Activated T-cell treated with anti-CD3 and anti-CD28 coated beads for 4 hours (primary cell): ENCODE measurements around the gene SCAMP2.
"Not testable (repeated sequence)": the region's sequence is repeated elsewhere in the genome, so short reads cannot be mapped to it uniquely, and the experiment has no call there.

Experiments used
- DNase-seq: peaks from one replicate; pipeline ENCODE4 v3.0.0-alpha.2; 2020

SCAMP2 gene, protein sequence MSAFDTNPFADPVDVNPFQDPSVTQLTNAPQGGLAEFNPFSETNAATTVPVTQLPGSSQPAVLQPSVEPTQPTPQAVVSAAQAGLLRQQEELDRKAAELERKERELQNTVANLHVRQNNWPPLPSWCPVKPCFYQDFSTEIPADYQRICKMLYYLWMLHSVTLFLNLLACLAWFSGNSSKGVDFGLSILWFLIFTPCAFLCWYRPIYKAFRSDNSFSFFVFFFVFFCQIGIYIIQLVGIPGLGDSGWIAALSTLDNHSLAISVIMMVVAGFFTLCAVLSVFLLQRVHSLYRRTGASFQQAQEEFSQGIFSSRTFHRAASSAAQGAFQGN

DNA sequence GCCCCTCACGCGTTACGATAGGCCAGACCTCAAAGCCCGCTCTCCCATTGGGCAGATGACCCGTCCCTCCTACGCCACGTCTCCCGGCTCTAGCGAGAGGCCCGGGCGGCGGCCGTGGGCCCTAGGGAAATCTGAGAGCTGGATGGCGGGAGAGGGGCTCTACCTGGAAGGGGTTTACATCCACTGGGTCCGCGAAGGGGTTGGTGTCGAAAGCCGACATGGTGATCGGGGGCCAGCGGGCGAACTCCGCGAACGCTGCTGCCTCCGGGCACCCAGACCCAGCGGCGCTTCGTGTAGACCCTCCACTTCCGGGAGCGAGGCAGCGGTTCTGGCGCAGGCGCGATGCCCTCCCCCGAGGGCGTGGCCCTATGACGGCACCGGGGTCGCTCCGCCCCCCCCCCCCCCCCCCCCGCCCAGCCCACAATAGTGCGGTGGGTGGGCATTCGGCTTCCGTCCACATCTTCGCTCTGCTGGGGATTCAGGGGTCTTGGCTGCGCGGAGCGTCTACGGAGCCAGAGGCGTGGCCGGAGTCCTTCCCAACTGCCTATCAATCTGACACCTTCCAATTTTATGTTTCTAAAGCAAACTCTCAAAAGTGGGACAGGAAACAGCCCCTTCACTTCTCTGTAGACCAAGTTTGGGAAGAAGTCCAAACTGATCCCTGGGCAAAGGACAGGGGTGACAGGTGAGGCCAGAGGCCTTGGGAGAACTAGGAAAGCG, at the start of gene SCAMP2:
SCAMP2 (minus strand) TSS at position 330 of the 720 bp plus-strand sequence; CDS start at position 220, 110 bp downstream.
- peak; percentile 79 for DNase-seq

DNA sequence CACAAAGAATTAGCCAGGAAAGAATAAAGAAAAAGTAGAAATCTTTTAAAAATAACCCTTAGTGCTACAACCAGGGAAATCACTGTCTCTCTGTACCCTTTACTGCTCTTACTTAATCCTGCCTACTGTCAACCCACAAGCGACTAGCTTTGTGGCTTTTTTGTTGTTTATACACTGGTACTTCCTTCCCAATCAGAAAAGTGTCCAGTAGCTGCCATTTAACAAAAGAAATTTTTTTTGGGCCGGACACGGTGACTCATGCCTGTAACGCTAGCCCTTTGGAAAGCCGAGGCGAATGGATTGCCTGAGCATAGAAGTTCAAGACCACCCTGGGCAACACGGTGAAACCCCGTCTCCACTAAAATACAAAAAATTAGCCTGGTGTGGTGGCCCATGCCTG, 47.3 kb upstream of the SCAMP2 start:
- DNase-seq = no peak

DNA sequence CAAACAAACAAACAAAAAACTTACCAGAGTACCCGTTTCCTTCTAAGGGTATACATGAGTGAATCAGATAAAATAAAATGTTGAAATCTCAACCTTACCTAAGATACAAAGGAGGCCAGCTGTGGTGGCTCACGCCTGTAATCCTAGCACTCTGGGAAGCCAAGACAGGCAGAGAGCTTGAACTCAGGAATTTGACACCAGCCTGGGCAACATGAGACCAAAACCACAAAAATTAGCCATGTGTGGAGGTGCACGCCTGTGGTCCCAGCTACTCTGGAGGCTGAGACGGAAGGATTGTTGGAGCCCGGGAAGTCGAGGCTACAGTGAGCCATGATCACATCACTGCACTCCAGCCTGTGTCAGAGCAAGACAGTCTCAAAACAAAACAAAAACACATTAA, 44.5 kb upstream of the SCAMP2 start:
- DNase-seq = no peak

DNA sequence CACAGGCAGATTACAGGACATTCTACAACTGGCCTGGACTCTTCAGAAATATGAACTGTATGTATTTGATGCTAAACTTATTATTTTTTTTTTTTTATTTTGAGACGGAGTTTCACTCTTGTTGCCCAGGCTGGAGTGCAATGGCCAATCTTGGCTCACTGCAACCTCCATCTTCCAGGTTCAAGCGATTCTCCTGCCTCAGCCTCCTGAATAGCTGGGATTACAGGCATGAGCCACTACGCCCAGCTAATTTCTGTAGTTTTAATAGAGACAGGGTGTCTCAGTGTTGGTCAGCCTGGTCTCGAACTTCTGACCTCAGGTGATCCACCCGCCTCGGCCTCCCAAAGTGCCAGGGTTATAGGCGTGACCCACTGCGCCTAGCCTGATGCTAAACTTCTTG, 40.6 kb upstream of the SCAMP2 start:
- not testable (repeated sequence) for DNase-seq

DNA sequence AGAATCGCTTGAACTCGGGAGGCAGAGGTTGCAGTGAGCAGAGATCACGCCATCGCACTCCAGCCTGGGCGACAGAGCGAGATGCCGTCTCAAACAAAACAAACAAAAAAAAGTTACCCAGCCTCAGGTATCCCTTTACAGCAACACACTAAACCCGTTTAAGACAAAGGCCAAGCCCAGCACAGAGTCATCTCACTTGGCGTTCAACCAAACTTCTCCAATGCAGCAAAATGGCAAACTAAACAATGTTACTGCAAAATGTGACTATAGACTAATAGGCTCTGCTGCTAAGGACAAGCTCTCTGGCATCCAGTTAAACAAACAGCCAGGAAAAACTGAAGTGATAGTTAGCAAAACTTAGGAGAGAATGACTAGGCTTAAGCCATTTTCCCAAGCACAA, 39.9 kb upstream of the SCAMP2 start:
- DNase-seq = no peak

DNA sequence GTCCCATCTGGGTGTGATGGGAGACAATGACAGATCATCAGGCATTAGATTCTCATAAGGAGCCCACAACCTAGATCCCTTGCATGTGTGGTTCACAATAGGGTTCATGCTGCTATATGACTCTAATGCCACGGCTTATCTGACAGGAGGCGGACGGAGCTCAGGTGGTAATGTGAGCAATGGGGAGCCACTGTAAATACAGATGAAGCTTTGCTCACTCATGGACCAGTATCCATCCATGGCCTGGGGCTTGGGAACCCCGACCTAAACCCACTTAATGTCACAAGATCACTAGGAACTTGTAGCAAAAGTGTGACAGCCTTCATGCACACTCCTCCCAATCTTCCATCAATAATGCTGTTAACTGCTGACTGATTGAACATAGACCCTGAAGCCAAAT, 35.5 kb upstream of the SCAMP2 start:
- DNase-seq = no peak

DNA sequence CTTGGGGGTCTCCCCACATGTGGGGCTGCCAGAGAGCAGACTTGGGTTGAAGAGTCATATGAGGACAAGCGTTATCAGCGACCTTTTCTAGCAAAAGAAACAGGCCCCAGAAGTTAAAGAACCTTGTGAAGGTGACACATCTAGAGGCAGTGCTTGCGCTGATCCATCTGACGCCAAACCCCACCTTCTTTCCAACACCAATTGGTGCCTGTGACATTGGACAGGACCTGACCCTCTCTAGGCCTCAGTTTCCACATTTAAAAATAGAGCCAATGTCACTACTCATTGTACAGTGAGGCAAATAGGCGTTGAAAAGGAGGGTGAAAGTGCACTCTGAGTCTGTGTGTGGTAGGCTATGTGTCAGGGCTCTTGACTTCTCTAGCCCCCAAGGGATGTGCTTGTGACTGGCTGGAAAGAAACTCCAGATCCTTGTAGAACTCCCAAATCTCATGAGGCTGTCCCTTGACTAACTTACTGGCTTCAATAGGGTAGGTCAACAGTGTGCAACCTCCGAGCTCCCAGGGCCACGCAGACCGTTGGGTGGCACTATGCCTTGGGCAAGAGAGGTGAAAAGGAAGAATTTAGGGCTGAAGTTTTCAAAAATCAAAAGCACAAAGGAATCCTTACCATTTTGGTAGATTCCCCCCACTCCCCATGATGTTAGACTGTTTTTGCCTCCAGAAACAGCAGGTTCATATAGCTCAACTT, 34.2 kb upstream of the SCAMP2 start:
- DNase-seq = peak; percentile 7

DNA sequence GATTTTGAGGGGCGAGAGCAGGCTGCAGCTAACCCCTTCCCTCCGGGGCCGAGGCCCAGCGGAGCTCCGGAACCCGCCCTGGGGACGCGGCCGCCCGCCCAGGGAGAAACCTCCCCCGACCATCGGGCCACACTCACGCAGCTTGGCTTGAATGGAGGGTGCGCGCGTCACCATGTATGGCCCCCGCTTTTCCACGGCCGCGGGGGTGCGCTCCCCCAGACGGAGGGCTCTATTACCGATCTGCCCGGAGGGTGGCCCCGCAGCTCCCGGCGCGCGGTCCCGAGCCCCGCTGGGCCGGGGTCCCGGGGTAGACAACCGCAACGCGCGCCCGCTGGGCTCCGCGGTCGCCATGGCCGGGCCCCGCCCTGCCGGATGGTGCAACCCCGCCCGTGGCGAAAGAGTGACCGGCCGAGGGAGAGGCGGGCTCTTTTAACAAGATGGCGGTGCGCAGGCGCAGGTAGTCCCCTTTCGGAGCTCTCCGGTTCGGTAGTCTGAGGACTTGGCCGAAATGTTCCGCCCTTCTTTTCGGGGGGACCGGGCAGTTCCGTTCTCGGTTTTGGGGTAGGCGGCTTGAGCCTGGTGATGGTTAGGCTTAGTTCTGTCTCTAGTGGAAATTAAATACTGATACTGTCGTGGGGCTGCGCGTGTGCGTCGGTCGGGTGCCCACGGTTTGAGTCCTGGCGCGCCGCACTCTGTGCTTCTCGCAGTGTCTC, 33.4 kb upstream of the SCAMP2 start, which contains the start of gene FAM219B:
FAM219B (minus strand) TSS at position 402 of the 713 bp plus-strand sequence; CDS start at position 351, 51 bp downstream.
- DNase-seq = peak; percentile 56

DNA sequence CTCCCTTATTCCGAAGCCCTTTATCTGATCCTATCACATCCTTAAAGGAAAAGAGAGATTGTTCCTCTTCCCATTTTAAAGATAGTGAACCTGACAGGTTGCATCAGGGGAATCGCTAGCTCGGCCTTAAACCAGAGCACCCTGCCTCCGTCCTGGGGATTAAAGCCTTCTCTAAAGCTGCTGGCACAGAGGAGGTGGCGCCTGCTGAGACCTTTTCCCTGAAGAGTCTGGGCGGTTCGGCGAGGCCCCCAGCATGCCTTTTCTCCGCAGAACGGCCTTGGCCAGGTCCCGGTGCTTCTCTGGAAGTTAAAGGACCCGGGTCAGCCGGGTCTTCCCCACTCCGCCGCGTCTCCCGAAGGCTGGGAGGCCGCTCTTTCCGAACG, 32.9 kb upstream of the SCAMP2 start:
- DNase-seq = peak; percentile 11

DNA sequence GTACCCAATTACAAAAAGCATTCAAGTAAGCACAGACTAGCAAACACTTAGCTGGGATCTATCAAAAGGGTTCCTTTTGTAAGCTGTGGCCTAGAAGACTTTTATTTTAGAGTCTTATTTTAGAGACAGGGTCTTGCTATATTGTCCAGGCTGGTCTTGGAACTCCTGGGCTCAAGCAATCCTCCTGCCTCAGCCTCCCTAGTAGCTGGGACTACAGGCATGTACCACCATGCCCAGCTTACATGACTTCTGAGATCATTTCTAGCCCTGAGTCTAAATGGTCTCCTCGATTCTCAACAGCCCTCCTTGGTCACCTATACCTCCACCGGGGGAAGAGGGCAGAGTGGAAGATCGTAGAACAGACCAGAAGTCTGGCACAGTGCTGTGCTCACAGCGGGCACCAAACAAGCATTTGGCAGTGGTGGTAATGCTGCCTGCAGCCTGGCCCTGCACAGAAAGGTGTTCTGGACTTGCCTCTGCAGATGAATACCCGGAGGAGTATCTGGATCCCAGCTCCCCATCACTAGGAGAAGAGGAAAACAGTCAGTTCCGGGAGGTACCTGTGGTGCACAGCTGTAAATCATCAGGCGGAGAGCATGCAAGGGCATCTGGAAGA, 31.1 kb upstream of the SCAMP2 start:
- no peak for DNase-seq

DNA sequence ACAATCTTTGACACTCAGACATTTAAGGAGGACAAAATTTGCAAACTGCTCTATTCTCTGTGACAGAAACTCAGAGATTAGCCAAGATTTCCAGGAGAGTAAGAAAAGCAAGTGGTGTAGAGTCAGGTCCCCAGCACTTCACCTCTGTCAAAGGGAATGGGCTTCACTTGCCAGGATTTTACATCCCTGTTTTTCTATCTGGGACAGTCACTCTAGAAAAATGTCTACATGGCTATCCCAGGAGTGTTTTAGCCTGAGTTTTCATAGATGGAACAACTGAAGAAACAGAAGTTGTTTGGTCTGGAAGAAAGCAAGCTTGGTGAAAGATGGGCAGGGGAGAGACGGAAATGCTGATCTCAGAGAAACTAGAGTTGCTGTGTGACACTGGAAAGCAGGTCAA, 30.5 kb upstream of the SCAMP2 start:
- no peak for DNase-seq

DNA sequence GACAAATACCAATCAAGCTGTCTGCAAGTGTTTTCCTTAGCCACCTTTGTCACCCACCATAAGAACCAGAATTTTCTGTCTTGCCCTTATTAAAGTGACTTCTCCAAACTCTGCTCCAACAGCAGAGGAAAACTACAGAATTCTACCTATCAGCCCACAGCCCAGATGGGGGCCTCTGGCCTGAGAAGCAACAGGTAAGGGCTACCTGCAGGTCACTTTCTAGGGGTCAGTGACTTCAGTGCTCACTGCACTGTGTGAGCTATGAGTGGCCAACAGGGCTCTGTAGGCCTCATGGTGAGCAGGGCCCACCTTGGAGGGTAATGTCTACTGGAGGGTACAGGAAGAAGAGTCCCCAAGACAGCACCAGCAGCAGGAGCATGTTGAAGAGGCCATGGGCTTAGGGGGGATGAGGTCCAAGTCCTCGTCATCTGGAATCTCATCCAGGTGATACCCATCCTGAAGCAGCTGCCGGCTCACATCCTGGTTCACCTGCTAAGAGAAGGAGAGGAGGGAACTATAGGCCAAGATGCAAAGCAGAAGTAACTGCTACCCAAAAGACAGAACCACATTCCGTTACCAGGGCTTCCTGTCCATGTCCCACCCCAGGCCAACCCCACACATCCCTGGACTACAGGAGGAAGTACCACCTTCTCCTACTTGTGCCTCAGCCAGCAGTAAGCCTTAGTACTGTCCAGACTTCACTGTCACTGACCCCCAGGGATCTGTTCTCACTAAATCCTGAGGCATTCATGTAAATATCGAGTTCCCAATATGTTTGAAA, 29.3 kb upstream of the SCAMP2 start:
- no peak for DNase-seq

DNA sequence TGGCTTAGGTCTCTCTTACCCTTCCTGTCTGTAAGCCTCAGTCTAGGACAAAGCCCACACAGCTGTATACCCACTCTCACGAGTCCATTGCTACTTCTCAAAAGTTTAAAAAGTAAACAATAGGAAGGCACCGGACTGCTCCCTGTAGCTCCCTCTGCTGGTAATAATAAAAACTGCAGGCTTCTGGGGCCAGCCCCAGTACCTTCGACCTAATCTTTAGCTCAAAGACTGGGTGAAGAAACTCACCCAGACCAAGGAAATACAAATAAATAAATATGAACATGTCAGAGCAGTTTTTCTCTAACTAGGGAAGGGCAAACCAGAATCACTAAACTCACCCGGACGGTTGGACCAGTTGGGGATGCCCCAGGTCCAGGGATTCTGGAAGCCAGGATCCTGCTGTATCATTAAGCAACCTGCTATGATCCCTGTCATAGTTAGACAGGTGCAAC, 28.5 kb upstream of the SCAMP2 start:
- DNase-seq = peak; percentile 52

DNA sequence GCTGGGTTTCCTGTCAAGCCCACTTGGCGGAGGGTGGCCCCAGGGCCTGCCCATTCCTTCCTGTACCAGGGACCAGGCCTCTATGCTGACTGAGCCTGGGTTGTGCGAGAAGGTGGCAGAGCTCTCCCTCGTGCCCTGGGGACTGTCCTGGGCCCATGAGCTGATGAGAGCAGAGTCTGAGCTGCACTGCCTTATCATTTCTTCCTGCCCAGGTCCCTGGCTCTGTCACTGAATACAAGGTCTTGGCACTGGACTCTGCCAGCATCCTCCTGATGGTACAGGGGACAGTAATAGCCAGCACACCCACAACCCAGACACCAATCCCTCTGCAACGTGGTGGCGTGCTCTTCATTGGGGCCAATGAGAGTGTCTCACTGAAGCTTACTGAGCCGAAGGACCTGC, 24.1 kb upstream of the SCAMP2 start:
- DNase-seq = no peak

DNA sequence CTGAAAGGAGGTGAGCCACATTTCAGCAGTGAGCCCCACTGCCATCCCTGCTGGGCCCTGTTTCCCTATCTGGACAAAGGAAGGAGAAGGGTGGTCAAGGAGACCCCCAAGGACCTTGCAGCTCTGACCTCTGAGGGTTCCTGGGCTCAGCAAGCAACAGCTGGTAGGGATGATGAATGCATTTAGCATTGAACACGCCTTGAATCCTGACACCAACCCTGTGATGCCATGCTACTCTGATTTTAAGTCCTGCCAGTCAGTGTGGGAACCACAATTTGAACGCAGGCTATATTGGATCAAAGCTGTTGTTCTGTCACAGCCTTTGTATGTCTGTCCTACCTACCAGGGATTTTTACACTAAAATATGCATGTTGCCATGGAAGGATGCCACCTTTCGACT, 23.2 kb upstream of the SCAMP2 start:
- DNase-seq = no peak

DNA sequence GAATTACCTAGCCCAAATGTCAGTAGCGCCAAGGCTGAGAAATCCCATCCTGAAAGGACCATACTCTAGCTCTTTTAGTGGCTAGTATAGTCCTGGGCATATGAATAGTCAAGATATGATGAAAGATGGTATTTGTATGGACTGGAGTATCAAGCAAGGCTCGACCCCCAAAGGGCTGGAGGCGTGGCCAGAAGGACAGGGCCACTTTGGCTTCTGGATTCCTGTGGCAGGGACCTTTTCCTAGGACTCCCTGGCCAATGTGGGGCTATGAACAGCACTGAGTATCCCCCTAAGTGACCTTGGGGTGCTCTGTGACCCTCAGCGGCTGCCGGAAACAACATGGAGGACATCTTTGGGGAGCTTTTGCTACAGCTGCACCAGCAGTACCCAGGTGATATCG, 22.7 kb upstream of the SCAMP2 start:
- DNase-seq = no peak

DNA sequence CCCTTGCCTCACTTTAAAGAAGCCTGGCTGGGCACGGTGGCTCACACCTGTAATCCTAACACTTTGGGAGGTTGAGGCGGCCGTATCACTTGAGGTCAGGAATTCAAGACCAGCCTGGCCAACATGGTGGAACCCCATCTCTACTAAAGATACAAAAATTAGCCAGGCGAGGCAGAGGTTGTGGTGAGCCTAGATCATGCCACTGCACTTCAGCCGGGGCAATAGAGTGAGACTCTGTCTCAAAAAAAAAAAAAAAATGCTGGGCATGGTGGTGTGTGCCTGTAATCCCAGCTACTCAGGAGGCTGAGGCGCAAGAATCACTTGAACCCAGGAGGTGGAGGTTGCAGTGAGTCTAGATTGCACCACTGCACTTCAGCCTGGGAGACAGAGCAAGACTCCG, 21.2 kb upstream of the SCAMP2 start:
- DNase-seq = not testable (repeated sequence)

DNA sequence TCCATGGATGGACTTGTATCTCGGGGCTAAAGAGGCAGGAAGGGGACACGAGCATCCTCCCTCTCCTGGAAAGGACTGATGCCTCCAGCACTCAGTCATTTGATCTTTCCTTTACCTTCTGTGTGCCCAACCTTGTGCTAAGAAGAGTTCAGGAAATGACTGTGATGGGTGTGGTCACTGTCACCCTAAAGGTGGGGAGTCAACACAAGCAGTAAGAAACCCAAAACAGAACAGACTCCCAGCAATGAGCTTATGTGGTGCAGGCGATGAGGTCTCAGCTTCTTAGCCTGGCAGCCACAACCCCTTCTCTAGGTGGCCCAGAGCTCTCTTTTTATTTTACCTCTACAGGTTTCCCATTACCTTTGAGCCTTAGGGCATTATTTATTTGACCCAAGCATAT, 20.5 kb upstream of the SCAMP2 start:
- no peak for DNase-seq

DNA sequence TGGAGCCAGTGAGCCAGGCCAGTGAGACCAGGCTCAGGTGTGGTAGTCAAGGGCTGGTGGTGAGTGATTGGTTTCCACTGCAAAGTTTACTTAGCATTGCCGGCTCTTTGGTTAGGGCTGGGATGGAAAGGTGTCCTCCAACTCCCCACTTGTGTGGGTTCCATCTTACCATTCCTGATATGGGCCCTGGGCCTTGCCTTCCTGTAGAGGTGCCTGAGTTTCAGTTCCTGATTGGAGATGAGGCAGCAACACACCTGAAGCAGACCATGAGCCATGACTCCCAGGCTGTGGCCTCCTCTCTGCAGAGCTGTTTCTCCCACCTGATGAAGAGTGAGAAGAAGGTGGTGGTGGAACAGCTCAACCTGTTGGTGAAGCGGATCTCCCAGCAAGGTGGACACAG, 19.8 kb upstream of the SCAMP2 start:
- no peak for DNase-seq

DNA sequence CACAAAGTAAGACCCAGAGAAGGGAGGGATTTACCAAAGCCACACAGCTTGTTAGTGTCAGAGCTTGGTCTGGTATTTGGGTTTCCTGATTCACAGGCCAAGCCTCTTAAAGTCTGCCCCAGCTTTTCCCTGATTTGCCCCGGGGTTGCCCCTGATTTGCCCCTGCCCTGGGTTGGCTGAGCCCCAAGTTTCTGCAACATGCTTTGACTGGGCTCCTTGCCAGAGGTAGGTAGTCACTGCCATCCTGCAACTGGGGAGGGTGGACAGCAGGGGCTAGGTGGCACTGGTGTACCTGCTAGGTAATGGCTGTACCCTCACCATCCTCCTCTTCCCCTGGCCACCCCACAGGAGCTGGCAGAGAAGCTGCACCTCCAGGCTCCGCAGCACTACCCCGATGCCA, 19.1 kb upstream of the SCAMP2 start:
- DNase-seq = no peak

DNA sequence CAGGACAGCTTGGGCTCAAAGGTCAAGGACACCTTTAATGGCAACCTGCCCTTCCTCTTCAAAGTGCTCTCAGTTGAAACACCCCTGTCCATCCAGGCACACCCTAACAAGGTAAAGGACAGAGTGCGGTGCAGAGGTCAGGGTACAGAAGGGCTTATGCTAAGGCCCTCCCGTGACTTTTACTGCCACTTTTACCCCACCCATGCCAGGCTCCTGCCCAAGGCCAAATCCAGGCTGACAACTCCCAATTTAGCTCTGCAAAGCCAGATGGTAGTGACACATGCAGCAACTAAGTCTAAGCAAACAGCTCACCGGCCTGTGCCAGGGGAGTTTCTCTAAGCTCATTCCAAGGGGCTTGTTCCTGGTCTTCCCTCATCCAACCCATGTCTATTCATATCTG, 18.3 kb upstream of the SCAMP2 start:
- no peak for DNase-seq

DNA sequence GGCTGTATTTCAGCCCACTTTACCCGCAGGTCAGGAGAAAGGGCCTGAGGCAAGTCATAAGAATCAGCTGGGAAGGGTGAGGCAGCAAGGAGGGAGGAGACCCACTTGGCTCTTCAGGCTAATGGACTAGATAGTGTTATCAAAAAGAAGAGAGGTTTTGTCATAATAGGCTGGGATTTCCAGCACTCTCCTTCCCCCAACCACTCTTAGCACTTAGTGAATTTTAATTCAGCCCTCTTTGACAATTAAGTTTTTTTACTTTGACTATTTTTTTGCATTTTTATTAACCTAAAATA, 17.4 kb upstream of the SCAMP2 start:
- DNase-seq = no peak
